NCI-H748 treated with DMSO at 0.1 percent for 48 hours (cell line): ENCODE data around the gene NMRK1.

Source experiments
- DNase-seq: peaks from one replicate; lab custom pipeline; 2025; lab: John Stamatoyannopoulos, UW

NMRK1 gene

GRCh38 chr9:75102177-75102790 lies 14.3 kb upstream of the NMRK1 start:
- no peak for DNase-seq

- no peak for DNase-seq
These were observed 13.1 kb upstream of the NMRK1 start for GRCh38 chr9:75101004-75101588.

GRCh38 chr9:75096796-75097195 lies 8.8 kb upstream of the NMRK1 start:
- no peak for DNase-seq

- DNase-seq = no peak
These were observed 4.8 kb upstream of the NMRK1 start for GRCh38 chr9:75092766-75093165.

- DNase-seq = no peak
These were observed 2.6 kb upstream of the NMRK1 start for GRCh38 chr9:75090579-75090978.

GRCh38 chr9:75089373-75089766 lies 1.4 kb upstream of the NMRK1 start:
- DNase-seq = no peak

- no peak for DNase-seq
These were observed 854 bp upstream of the NMRK1 start for GRCh38 chr9:75088646-75089372.

- DNase-seq = no peak
These were observed 599 bp downstream of the NMRK1 start for GRCh38 chr9:75087289-75087823.

- DNase-seq = no peak
These were observed 1.2 kb downstream of the NMRK1 start for GRCh38 chr9:75086541-75087288.

- DNase-seq = no peak
These were observed 2.3 kb downstream of the NMRK1 start for GRCh38 chr9:75085640-75086039.

GRCh38 chr9:75084081-75084672 lies 3.8 kb downstream of the NMRK1 start:
- no peak for DNase-seq

GRCh38 chr9:75083188-75083970 lies 4.6 kb downstream of the NMRK1 start:
- no peak for DNase-seq

GRCh38 chr9:75081632-75082031 lies 6.3 kb downstream of the NMRK1 start:
- DNase-seq = no peak

- no peak for DNase-seq
These were observed 15.1 kb downstream of the NMRK1 start for GRCh38 chr9:75072895-75073294.

- DNase-seq = no peak
These were observed 16.3 kb downstream of the NMRK1 start for GRCh38 chr9:75071530-75072122.

- no peak for DNase-seq
These were observed 18.8 kb downstream of the NMRK1 start for GRCh38 chr9:75069171-75069570.

GRCh38 chr9:75067894-75068293 lies 20.1 kb downstream of the NMRK1 start:
- DNase-seq = no peak

- no peak for DNase-seq
These were observed 22.4 kb downstream of the NMRK1 start for GRCh38 chr9:75065510-75065909.

GRCh38 chr9:75064307-75065025 lies 23.5 kb downstream of the NMRK1 start:
- no peak for DNase-seq
